GM10266 (cell line): Measurements from ENCODE around the gene CORO6.

ENCODE experiments used
- DNase-seq: peaks from one replicate; pipeline ENCODE4 v3.0.0; 2012; ENCODE audit errors: extremely low spot score
- CTCF ChIP-seq: IDR thresholded peaks from 2 replicates; pipeline ENCODE4 v1.5.1; 2012; ENCODE audit warnings: mild to moderate bottlenecking, low read depth; ENCODE audit not compliant: control insufficient read depth, insufficient read depth; ENCODE audit errors: missing control alignments

Gene CORO6

GRCh38 chr17:29613856-29614255 is 8.9 kb downstream of the CORO6 start:
- no peak for DNase-seq
- no peak for TF ChIP-seq CTCF

GRCh38 chr17:29613352-29613837 is 9.3 kb downstream of the CORO6 start:
- DNase-seq: peak; percentile 91
- peak; percentile 95 for TF ChIP-seq CTCF

- peak; percentile 5 for TF ChIP-seq CTCF
- DNase-seq: no peak
Observed at GRCh38 chr17:29612404-29613280, 10.1 kb downstream of the CORO6 start.

- no peak for DNase-seq
- TF ChIP-seq CTCF: no peak
Observed at GRCh38 chr17:29612094-29612403, 10.7 kb downstream of the CORO6 start.

- no peak for TF ChIP-seq CTCF
- no peak for DNase-seq
Observed at GRCh38 chr17:29611351-29612093, 11.2 kb downstream of the CORO6 start.

GRCh38 chr17:29610395-29610794 is 12.3 kb downstream of the CORO6 start:
- no peak for TF ChIP-seq CTCF

GRCh38 chr17:29608986-29609385 is 13.7 kb downstream of the CORO6 start:
- no peak for TF ChIP-seq CTCF
- DNase-seq: no peak

More at GRCh38 chr17:29610395-29610794, 12.3 kb downstream of the CORO6 start:
- DNase-seq: no peak
